ENCODE measurements around the gene ASB6.

GRCh38 chr9:129623331-129623730 is 18.6 kb downstream of the ASB6 start:
- TF ChIP-seq CTCF (conservative IDR thresholded peaks at IDR 0.05; ENCODE audit: low read depth, low read length) (no peak), EZH2phosphoT487 (IDR thresholded peaks at IDR 0.05; ENCODE audit: borderline replicate concordance, low read length) (no peak), EZH2 (IDR thresholded peaks at IDR 0.05; ENCODE audit: low read length, unreplicated experiment) (no peak)
